NCI-H2171 treated with DMSO at 0.1 percent for 48 hours (cell line): ENCODE measurements around the gene ARHGEF17.

Source experiments
- DNase-seq: peaks from one replicate; lab custom pipeline; 2025; lab: John Stamatoyannopoulos, UW

The ARHGEF17 gene

GRCh38 chr11:73313652-73314051 lies 5.6 kb downstream of the ARHGEF17 start:
- no peak for DNase-seq

- peak; percentile 41 for DNase-seq
Measured at GRCh38 chr11:73314117-73314961, 6.3 kb downstream of the ARHGEF17 start.

GRCh38 chr11:73315293-73316020 lies 7.4 kb downstream of the ARHGEF17 start:
- peak; percentile 60 for DNase-seq

- no peak for DNase-seq
Measured at GRCh38 chr11:73316422-73316821, 8.3 kb downstream of the ARHGEF17 start.

GRCh38 chr11:73317373-73317772 lies 9.3 kb downstream of the ARHGEF17 start:
- peak; percentile 59 for DNase-seq

- DNase-seq = no peak
Measured at GRCh38 chr11:73317803-73318202, 9.7 kb downstream of the ARHGEF17 start.

- no peak for DNase-seq
Measured at GRCh38 chr11:73318501-73319011, 10.5 kb downstream of the ARHGEF17 start.

GRCh38 chr11:73320763-73321603 lies 12.9 kb downstream of the ARHGEF17 start:
- DNase-seq = no peak

- peak; percentile 68 for DNase-seq
Measured at GRCh38 chr11:73321604-73322381, 13.7 kb downstream of the ARHGEF17 start.

GRCh38 chr11:73322382-73323306 lies 14.6 kb downstream of the ARHGEF17 start:
- DNase-seq = peak; percentile 45

- DNase-seq = no peak
Measured at GRCh38 chr11:73323464-73323863, 15.4 kb downstream of the ARHGEF17 start.

- DNase-seq = no peak
Measured at GRCh38 chr11:73324116-73324515, 16.0 kb downstream of the ARHGEF17 start.

- no peak for DNase-seq
Measured at GRCh38 chr11:73324665-73325035, 16.6 kb downstream of the ARHGEF17 start.

GRCh38 chr11:73325036-73325981 lies 17.2 kb downstream of the ARHGEF17 start:
- DNase-seq = peak; percentile 98

- DNase-seq = peak; percentile 34
Measured at GRCh38 chr11:73326929-73327811, 19.1 kb downstream of the ARHGEF17 start.

- DNase-seq = no peak
Measured at GRCh38 chr11:73327812-73328364, 19.8 kb downstream of the ARHGEF17 start.

- no peak for DNase-seq
Measured at GRCh38 chr11:73330569-73331093, 22.6 kb downstream of the ARHGEF17 start.
